ENCODE results near the gene ZNFX1.
A peak's percentile ranks its signal among the peaks of the same experiment; 100 is the strongest.
"Not testable (repeated sequence)": the region's sequence is repeated elsewhere in the genome, so short reads cannot be mapped to it uniquely, and the experiment has no call there.

ZNFX1 gene

GRCh38 chr20:49278036-49278817 lies at the start of gene ZNFX1:
TSS of gene ZNFX1 (minus strand) at chr20:49278057. CDS start at chr20:49275839, 2,218 bp downstream.
- peak; percentile 99 for DNase-seq

- DNase-seq: no peak
These were observed 48.2 kb upstream of the ZNFX1 start for GRCh38 chr20:49326026-49326425.

GRCh38 chr20:49324306-49324705 lies 46.4 kb upstream of the ZNFX1 start:
- DNase-seq: no peak

- peak; percentile 26 to 64 for DNase-seq
These were observed 45.9 kb upstream of the ZNFX1 start for GRCh38 chr20:49323622-49324238.

- no peak for DNase-seq
These were observed 42.6 kb upstream of the ZNFX1 start for GRCh38 chr20:49320460-49320859.

- DNase-seq: no peak
These were observed 41.5 kb upstream of the ZNFX1 start for GRCh38 chr20:49319208-49319809.

- peak; percentile 5 to 23 for DNase-seq
These were observed 40.8 kb upstream of the ZNFX1 start for GRCh38 chr20:49318430-49319207.

- no peak for DNase-seq
These were observed 40.2 kb upstream of the ZNFX1 start for GRCh38 chr20:49318091-49318429.

- no peak for DNase-seq
These were observed 38.8 kb upstream of the ZNFX1 start for GRCh38 chr20:49316704-49317103.

GRCh38 chr20:49315580-49315979 lies 37.7 kb upstream of the ZNFX1 start:
- no peak for DNase-seq

- not testable (repeated sequence) for DNase-seq
These were observed 36.2 kb upstream of the ZNFX1 start for GRCh38 chr20:49314052-49314451.

- DNase-seq: no peak
These were observed 35.4 kb upstream of the ZNFX1 start for GRCh38 chr20:49313283-49313682.

- DNase-seq: no peak
These were observed 34.8 kb upstream of the ZNFX1 start for GRCh38 chr20:49312661-49313060.

- DNase-seq: no peak
These were observed 32.8 kb upstream of the ZNFX1 start for GRCh38 chr20:49310705-49311104.

- no peak for DNase-seq
These were observed 31.0 kb upstream of the ZNFX1 start for GRCh38 chr20:49308875-49309274.

GRCh38 chr20:49306903-49307620 lies 29.2 kb upstream of the ZNFX1 start:
- DNase-seq: no peak

GRCh38 chr20:49303065-49303552 lies 25.3 kb upstream of the ZNFX1 start:
- DNase-seq: no peak

- peak in 1 of 2 donors; percentile 31 for DNase-seq
These were observed 20.0 kb upstream of the ZNFX1 start for GRCh38 chr20:49297605-49298530.

GRCh38 chr20:49294002-49294654 lies 16.3 kb upstream of the ZNFX1 start:
- DNase-seq: not testable (repeated sequence)

GRCh38 chr20:49293122-49293521 lies 15.3 kb upstream of the ZNFX1 start:
- DNase-seq: no peak

- DNase-seq: no peak
These were observed 14.2 kb upstream of the ZNFX1 start for GRCh38 chr20:49292010-49292409.
